ENCODE results near the gene PCGF2.

Gene PCGF2

DNA sequence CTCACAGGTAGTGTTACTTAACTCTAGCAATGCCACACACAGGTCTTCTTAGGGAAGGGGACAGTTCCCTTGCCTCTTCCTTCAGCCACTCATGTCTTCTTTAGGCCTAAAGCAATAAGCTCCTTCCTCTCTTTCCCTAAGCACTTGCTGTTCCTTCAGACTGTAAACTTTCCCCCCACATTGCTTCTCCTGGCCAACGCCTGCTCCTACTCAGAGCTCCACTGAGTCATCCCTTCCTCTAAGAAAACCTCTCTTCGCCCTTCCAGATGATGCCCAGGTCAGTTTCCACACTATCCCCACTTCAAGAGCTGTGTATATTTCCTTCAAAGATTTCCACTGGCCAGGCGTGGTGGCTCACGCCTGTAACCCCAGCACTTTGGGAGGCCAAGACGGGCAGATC lies 60.9 kb downstream of the PCGF2 start:
- no peak overlapping the region for H3K4me3 ChIP-seq (ENCODE audit: low read depth, low read length)
- TF ChIP-seq CTCF (IDR thresholded peaks at IDR 0.05; ENCODE audit: low read depth, low read length, missing control alignments): no peak
- DNase-seq (ENCODE audit: low read depth): no peak

DNA sequence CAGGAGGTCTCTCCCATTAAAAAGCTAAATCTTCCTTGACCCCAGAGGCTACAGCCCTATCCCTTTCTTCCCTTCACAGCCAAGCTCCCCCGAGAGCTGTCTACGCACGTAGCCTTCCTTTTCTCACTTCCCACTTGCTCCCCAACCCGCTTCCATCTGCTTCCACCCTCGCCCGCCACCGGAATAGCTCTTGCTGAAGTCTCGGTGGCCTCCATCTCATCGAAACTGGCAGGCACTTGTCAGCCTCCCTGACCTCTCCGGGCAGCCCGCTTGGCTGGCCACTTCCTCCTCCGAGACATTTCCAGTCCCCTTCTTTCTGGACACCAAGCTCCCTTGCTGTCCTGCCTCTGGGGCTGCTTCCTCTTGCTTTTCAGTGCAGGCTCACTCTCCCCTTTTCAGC lies 62.6 kb downstream of the PCGF2 start:
- no peak for DNase-seq (ENCODE audit: low read depth)
- no peak overlapping the region for H3K4me3 ChIP-seq (ENCODE audit: low read depth, low read length)
- no peak for TF ChIP-seq CTCF (IDR thresholded peaks at IDR 0.05; ENCODE audit: low read depth, low read length, missing control alignments)
